Fibroblast of pulmonary artery (primary cell): Measurements from ENCODE around the gene HS3ST5.
A peak's percentile ranks its signal among the peaks of the same experiment; 100 is the strongest.

Source experiments
- DNase-seq: peaks from one replicate; pipeline ENCODE4 v3.0.0-alpha.2; 2010; ENCODE audit warnings: low read depth
- H3K4me3 ChIP-seq: replicated peaks from 2 replicates; pipeline ENCODE4 v1.5.1; 2011; ENCODE audit warnings: low read depth, mild to moderate bottlenecking, control low read depth, low read length, moderate library complexity
- CTCF ChIP-seq: IDR thresholded peaks from 2 replicates; pipeline ENCODE4 v1.5.1; 2011; ENCODE audit warnings: mild to moderate bottlenecking, control low read depth, low read length, inconsistent platforms; ENCODE audit errors: missing control alignments

Gene HS3ST5

GRCh38 chr6:114106020-114106419 is 236.8 kb downstream of the HS3ST5 start:
- DNase-seq: no peak
- no peak overlapping the region for H3K4me3 ChIP-seq
- no peak for TF ChIP-seq CTCF

GRCh38 chr6:114101255-114101654 is 241.6 kb downstream of the HS3ST5 start:
- DNase-seq: no peak

GRCh38 chr6:114100215-114100994 is 242.4 kb downstream of the HS3ST5 start:
- no peak overlapping the region for H3K4me3 ChIP-seq
- DNase-seq: peak; percentile 21
- no peak for TF ChIP-seq CTCF

More at GRCh38 chr6:114101255-114101654, 241.6 kb downstream of the HS3ST5 start:
- no peak overlapping the region for H3K4me3 ChIP-seq
- TF ChIP-seq CTCF: no peak

DNA sequence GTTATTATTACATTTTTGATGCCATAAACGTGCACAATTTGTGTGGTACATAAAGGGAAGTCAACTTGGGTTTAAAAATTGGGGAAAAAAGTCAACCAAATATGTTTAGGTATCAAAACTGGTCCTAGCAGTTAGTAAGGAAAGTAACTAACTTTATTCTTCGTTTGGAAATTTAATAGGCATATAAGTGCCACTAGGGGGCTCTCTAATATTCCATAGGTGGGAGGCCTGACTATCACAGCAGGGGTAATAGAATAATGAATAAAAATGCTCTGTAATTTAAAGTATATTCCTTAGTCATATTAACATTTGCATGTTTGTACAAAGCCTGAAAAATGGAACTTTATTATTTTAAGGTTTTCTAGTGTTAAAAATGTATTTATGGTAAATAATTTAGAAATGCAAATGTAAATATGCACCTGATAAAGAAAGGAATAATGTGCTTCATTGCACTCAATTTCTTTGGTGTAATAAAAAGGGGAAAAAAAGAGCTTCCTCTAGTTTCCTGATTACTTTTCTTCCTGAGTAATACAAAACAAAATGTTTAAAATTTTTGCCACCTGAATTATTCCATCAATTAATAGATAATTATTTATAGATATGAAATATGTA is 246.2 kb downstream of the HS3ST5 start:
- peak; percentile 73 for TF ChIP-seq CTCF
- DNase-seq: peak; percentile 45
- no peak overlapping the region for H3K4me3 ChIP-seq

DNA sequence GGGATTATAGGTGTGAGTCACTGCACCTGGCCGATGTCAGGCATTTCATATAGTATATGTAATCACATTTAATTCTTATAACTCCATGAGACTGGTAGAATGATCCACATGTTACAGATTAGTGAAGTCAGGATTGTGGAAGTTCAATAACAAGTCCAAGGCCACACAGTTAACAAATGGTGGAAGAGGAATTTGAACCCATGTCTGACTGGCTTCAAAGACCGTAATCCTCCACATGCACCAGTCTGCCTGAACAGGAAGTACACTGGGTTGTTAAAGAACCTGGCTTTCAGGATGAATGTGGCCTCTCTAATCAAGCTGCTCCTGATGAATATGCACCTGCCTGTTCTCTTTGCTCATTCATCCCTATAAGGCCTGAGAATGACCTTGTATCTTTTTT is 249.9 kb downstream of the HS3ST5 start:
- no peak overlapping the region for H3K4me3 ChIP-seq
- no peak for TF ChIP-seq CTCF
- DNase-seq: no peak

GRCh38 chr6:114090626-114091025 is 252.2 kb downstream of the HS3ST5 start:
- no peak for DNase-seq
- no peak overlapping the region for H3K4me3 ChIP-seq
- no peak for TF ChIP-seq CTCF
